ENCODE results near the gene FNDC3B.
"Not testable (repeated sequence)": the region's sequence is repeated elsewhere in the genome, so short reads cannot be mapped to it uniquely, and the experiment has no call there.

FNDC3B gene

DNA sequence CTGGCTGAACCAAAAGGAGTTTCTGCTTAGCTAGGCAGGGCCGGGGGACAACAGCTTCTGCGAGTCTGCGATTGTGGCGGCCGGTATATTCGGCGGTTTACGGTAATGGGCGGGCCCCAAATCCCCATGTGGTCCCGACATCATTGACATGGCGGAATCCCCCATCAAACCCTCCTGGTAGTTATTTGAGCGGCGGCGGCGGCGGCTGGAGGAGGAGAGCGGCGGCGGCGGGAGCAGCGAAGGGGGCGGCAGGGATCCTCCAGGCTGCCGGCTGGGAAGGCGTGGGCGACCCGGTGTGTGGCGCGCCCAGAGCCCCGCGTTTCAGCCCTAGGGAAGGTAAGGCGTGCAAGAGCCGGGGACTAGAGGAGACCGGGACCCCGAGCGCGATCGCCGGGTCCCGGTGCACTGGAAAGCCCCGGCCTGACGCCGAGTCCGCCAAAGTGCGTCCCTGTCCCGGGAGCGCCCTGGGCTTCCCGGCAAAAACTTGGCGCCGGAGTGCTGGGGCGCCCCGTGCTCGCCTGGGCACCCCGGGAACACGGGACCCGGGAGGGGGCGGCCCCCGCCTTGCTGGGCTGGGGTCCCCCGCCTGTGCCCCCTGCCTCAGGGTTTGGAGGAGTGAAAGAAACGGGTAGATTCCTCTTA, at the start of gene FNDC3B:
Gene FNDC3B (plus strand): TSS at position 143 of the 642 bp plus-strand sequence. CDS start 72,902 bp downstream, outside the sequence.
- DNase-seq (ENCODE audit: low read depth, low spot score), result peak; percentile 98

- DNase-seq (ENCODE audit: low read depth, low spot score), result not testable (repeated sequence)
Measured at GRCh38 chr3:171990239-171990638, 49.1 kb upstream of the FNDC3B start.

DNA sequence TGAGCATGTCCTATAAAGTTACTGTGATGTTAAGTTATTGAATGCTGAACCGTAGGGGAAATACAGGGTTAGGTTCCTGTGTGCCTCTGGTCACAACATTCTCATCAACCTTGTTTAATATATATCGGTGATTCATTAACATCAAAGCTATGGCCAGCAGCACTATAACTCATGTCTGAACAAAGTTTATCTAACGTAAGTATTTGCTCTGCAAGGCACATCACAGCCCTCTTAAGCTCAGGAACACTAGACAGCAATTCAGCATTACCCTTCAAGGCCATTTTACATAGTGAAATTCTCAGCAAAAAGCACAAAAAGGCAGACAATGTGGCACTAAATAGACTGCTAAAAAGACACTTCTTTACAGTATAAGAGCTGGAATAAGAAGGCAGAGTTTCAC, 48.2 kb upstream of the FNDC3B start:
- no peak for DNase-seq (ENCODE audit: low read depth, low spot score)

- no peak for DNase-seq (ENCODE audit: low read depth, low spot score)
Measured at GRCh38 chr3:171994646-171995428, 44.5 kb upstream of the FNDC3B start.

DNA sequence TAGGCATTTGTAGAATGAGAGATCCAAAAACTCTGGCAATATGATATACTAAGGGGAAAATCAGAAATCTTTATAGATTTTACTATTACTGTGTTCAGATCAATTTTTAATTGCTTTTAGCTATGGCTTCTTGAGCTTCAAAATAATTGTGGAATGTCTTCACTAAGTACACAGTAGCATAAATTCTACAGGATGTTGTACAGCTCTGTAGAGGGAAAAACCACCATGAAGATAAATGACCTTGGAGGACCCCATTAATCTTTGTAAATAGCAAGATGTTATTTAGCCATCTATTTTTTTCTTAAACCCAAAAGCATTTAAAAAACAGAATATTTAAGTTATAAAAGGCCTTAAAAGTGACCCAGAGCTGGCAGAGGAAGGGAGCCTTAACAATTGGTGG, 43.9 kb upstream of the FNDC3B start:
- DNase-seq (ENCODE audit: low read depth, low spot score), result no peak

GRCh38 chr3:171996178-171996817, 43.1 kb upstream of the FNDC3B start:
- no peak for DNase-seq (ENCODE audit: low read depth, low spot score)

DNA sequence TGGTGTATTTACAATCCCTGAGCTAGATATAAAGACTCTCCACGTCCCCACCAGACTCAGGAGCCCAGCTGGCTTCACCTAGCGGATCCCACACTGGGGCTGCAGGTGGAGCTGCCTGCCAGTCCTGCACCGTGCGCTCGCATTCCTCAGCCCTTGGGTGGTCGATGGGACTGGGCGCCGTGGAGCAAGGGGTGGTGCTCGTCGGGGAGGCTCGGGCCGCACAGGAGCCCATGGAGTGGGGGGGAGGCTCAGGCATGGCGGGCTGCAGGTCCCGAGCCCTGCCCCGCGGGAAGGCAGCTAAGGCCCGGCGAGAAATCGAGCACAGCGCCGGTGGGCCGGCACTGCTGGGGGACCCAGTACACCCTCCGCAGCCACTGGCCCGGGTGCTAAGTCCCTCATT, 40.6 kb upstream of the FNDC3B start:
- DNase-seq (ENCODE audit: low read depth, low spot score), result not testable (repeated sequence)

DNA sequence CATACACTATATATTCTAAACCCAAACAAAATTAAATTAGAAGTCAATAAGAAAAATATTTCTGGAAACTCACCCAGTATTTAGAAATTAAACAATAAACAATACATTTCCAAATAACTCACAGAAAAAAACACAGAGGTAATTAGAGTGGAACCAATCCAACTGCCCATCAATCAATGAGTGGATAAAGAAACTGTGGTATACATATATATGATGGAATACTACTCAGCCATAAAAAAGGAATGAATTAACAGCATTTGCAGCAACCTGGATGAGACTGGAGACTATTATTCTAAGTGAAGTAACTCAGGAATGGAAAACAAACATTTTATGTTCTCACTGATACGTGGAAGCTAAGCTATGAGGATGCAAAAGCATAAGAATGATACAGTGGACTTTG, 37.8 kb upstream of the FNDC3B start:
- not testable (repeated sequence) for DNase-seq (ENCODE audit: low read depth, low spot score)

GRCh38 chr3:172002512-172003078, 36.8 kb upstream of the FNDC3B start:
- no peak for DNase-seq (ENCODE audit: low read depth, low spot score)

GRCh38 chr3:172003146-172003545, 36.2 kb upstream of the FNDC3B start:
- DNase-seq (ENCODE audit: low read depth, low spot score), result no peak

DNA sequence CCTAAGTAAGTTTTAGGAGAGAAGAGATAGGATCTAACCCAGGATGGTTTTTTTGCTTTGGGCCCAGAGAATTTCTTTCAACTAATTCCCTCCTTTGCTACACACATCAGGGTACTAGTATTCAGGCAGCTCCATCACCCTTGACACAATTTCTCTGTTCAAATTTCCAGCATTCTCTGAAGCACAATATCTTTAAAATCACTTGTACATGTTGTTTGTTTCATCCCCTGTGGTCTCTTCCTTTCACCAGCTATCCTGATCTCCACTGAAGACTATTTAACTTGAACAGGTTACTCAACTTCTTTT, 32.4 kb upstream of the FNDC3B start:
- DNase-seq (ENCODE audit: low read depth, low spot score), result no peak

DNA sequence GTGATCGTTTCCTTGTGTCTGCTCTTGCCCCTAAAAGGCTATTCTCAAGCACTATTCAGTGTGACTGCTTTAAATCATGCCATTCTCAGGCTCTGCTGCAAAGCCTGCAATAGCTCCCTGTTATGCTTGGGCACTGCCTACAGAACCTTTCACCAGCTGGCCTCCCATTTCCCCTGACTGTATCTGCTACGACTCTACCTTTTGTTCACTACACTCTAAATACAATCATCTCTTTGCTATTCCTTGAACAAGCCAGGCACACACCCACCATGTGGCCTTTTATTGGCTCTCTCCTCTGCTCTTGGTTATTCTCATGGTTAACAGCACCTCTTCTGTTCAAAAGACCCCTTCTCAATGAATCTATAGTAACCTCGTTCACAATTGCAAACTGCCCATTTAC, 29.6 kb upstream of the FNDC3B start:
- peak; percentile 19 for DNase-seq (ENCODE audit: low read depth, low spot score)

DNA sequence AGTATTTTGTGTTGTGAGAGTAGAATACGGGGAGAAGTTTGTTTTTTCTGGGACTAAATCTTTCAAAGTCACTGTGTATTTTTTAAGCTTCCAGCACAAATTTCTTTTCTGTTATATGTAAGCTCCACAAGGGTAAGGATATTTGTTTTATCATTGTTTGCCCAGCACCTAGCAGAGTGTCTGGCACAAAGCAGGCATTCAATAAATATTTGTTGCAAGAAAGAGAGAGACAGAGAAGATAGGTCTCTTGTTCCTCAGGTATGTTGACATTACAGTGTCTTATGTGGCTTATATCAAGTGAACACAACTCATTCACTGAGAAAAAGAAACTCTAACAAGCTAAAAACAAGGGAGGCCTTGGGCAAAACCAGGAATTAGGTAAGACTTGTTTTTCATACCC, 26.6 kb upstream of the FNDC3B start:
- no peak for DNase-seq (ENCODE audit: low read depth, low spot score)

GRCh38 chr3:172014145-172014544, 25.2 kb upstream of the FNDC3B start:
- DNase-seq (ENCODE audit: low read depth, low spot score), result no peak

- DNase-seq (ENCODE audit: low read depth, low spot score), result no peak
Measured at GRCh38 chr3:172018364-172018763, 21.0 kb upstream of the FNDC3B start.

GRCh38 chr3:172020763-172021162, 18.6 kb upstream of the FNDC3B start:
- DNase-seq (ENCODE audit: low read depth, low spot score), result no peak

GRCh38 chr3:172021164-172021563, 18.2 kb upstream of the FNDC3B start:
- no peak for DNase-seq (ENCODE audit: low read depth, low spot score)

DNA sequence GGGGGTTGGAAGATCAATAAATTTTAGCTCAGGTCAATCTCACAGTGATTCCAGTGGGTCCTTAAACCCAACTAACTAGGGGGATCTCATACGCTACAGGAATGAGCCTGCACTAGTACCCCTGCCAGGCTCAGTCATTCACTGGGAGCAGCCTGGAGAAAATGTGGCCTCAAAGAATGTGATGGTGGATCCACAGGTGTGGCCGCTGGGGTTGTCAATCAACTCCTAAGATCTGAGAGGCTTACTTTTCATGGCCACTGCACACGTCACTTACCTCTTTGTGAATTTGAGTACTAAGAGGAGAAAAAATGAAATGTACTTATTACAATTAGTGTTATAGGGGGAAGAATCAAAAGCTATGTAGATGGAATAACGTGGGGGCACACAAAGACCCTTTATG, 17.5 kb upstream of the FNDC3B start:
- DNase-seq (ENCODE audit: low read depth, low spot score), result no peak

GRCh38 chr3:172023915-172024314, 15.5 kb upstream of the FNDC3B start:
- no peak for DNase-seq (ENCODE audit: low read depth, low spot score)

- no peak for DNase-seq (ENCODE audit: low read depth, low spot score)
Measured at GRCh38 chr3:172024679-172025078, 14.7 kb upstream of the FNDC3B start.

- DNase-seq (ENCODE audit: low read depth, low spot score), result no peak
Measured at GRCh38 chr3:172029425-172030098, 9.8 kb upstream of the FNDC3B start.

GRCh38 chr3:172030181-172030580, 9.2 kb upstream of the FNDC3B start:
- no peak for DNase-seq (ENCODE audit: low read depth, low spot score)

Data from ELF-1 (cell line).